Activated CD8-positive, alpha-beta T cell treated with anti-CD3 and anti-CD28 coated beads for 36 hours (primary cell): ENCODE measurements around the gene LTA. TPM values are rescaled to one million over a fixed set of nuclear protein-coding genes. Genes with fewer than 3 reads are reported as not detected.

ENCODE experiments used
- ATAC-seq: fragments of 200-7000 bp; cut with Tn5 transposase; one replicate; pipeline ENCODE4 v1.10.0; 2021; ENCODE audit warnings: mild to moderate bottlenecking, moderate library complexity
- CTCF ChIA-PET: fragments of 350-600 bp; sonication (Branson Sonifier 250); formaldehyde crosslinking; loops from one replicate; lab custom pipeline; 2021; ENCODE audit warnings: antibody characterized with exemption; lab: Charles Lee
- POLR2A ChIA-PET: fragments of 350-600 bp; sonication (Branson Sonifier 250); formaldehyde crosslinking; loops from one replicate; lab custom pipeline; 2021; ENCODE audit warnings: antibody characterized with exemption; lab: Charles Lee
- DNase-seq: peaks from one replicate; pipeline ENCODE4 v3.0.0-alpha.2; 2020
- H3K27ac Mint-ChIP-seq: one replicate; pipeline ENCODE4 v1.8.0; 2021; ENCODE audit warnings: mild to moderate bottlenecking, mixed read lengths
- H3K27me3 Mint-ChIP-seq: one replicate; pipeline ENCODE4 v1.8.0; 2021; ENCODE audit warnings: mixed read lengths
- H3K36me3 Mint-ChIP-seq: one replicate; pipeline ENCODE4 v1.8.0; 2021; ENCODE audit warnings: low read depth, mixed read lengths
- H3K4me1 Mint-ChIP-seq: one replicate; pipeline ENCODE4 v1.8.0; 2021; ENCODE audit warnings: low read depth, mixed read lengths
- H3K4me3 Mint-ChIP-seq: one replicate; pipeline ENCODE4 v1.8.0; 2021; ENCODE audit warnings: mild to moderate bottlenecking, moderate library complexity, mixed read lengths
- H3K9me3 Mint-ChIP-seq: one replicate; pipeline ENCODE4 v1.8.0; 2021; ENCODE audit warnings: mixed read lengths
- intact Hi-C: fragments of 100-400 bp; cut with micrococcal nuclease; formaldehyde crosslinking; loops from one replicate; pipeline ENCODE4 v1.10.0; 2022
- total RNA-seq, 2 experiments: library from RNA; stranded (reverse); gene quantifications; one replicate each; pipeline ENCODE4 v1.2.3, GENCODE V29; 2021
- TF ChIP-seq, protein P1 (sequence below): fragments of 200-600 bp; IDR thresholded peaks from one replicate; pipeline ENCODE4 v1.8.0; 2022; ENCODE audit warnings: antibody characterized with exemption, mild to moderate bottlenecking

LTA gene
- 100 to 1,000 TPM; 713 to 724 TPM for total RNA-seq

DNA sequence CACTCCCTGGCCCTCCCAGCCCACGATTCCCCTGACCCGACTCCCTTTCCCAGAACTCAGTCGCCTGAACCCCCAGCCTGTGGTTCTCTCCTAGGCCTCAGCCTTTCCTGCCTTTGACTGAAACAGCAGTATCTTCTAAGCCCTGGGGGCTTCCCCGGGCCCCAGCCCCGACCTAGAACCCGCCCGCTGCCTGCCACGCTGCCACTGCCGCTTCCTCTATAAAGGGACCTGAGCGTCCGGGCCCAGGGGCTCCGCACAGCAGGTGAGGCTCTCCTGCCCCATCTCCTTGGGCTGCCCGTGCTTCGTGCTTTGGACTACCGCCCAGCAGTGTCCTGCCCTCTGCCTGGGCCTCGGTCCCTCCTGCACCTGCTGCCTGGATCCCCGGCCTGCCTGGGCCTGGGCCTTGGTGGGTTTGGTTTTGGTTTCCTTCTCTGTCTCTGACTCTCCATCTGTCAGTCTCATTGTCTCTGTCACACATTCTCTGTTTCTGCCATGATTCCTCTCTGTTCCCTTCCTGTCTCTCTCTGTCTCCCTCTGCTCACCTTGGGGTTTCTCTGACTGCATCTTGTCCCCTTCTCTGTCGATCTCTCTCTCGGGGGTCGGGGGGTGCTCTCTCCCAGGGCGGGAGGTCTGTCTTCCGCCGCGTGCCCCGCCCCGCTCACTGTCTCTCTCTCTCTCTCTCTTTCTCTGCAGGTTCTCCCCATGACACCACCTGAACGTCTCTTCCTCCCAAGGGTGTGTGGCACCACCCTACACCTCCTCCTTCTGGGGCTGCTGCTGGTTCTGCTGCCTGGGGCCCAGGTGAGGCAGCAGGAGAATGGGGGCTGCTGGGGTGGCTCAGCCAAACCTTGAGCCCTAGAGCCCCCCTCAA is at the start of gene LTA:
LTA (plus strand) TSS at position 249 of the 871 bp plus-strand sequence; CDS start at position 703, 454 bp downstream.
- intact Hi-C loops, result no loop called here
- Mint-ChIP-seq H3K9me3 (no peaks in the 10 kb centered on the region), H3K4me3 (peak within 1 kb of the TSS; percentile 96), H3K4me1 (peaks cover 66% of the 10 kb centered on the region), H3K36me3 (peaks cover 48% of the 10 kb centered on the region), H3K27me3 (no peaks in the 10 kb centered on the region), H3K27ac (peak within 1 kb of the TSS; percentile 97)
- TF ChIP-seq, protein P1, sequence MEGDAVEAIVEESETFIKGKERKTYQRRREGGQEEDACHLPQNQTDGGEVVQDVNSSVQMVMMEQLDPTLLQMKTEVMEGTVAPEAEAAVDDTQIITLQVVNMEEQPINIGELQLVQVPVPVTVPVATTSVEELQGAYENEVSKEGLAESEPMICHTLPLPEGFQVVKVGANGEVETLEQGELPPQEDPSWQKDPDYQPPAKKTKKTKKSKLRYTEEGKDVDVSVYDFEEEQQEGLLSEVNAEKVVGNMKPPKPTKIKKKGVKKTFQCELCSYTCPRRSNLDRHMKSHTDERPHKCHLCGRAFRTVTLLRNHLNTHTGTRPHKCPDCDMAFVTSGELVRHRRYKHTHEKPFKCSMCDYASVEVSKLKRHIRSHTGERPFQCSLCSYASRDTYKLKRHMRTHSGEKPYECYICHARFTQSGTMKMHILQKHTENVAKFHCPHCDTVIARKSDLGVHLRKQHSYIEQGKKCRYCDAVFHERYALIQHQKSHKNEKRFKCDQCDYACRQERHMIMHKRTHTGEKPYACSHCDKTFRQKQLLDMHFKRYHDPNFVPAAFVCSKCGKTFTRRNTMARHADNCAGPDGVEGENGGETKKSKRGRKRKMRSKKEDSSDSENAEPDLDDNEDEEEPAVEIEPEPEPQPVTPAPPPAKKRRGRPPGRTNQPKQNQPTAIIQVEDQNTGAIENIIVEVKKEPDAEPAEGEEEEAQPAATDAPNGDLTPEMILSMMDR, result no peak
- ATAC-seq (peak; percentile 58), DNase-seq (peak; percentile 92)
- ChIA-PET POLR2A (interaction anchor here (0.9 to 35.7 kb wide), 5 partner anchors 2 to 166 kb away, joined by 3 to 1181 read pairs (median 97); partner anchors contain the start of genes DDX39B, LST1, LTA and LTB), CTCF (interaction anchor here (1.0 to 56.2 kb wide), 7 partner anchors 9 to 80 kb away, joined by 3 to 2542 read pairs (median 7); partner anchors contain the start of genes ATP6V1G2, DDX39B, LST1 and LTA)

DNA sequence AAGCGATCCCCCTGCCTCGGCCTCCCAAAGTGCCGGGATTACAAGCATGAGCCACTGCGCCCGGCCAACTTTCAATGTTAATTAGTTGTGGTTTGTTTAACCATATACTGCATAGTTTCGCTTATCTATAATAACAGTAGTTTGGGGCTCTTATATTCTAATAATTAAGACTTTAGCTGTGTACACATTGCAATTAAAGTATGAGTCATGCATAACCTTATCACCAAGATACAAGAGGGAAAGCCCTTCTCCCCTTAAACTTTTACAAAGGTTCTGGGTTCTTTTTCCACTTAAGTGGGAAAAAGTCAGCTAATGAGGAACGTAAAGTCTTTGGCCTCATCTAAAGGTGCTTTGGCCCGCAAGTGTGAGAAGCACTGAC is 46.5 kb upstream of the LTA start:
- H3K4me1 Mint-ChIP-seq, result no peaks in the 10 kb centered on the region
- H3K9me3 Mint-ChIP-seq, result no peaks in the 10 kb centered on the region
- ATAC-seq (no peak), DNase-seq (no peak)
- CTCF ChIA-PET, result interaction anchor here (1.3 kb wide), 1 partner anchor 83 kb away, joined by 5 read pairs; no protein-coding TSS in a partner anchor
- no peak overlapping the region for H3K27ac Mint-ChIP-seq
- POLR2A ChIA-PET, result interaction anchor here (2.3 kb wide), 1 partner anchor 15 kb away, joined by 7 read pairs; the partner anchor contains the start of gene DDX39B
- H3K36me3 Mint-ChIP-seq, result peaks cover 9% of the 10 kb centered on the region
- TF ChIP-seq, protein P1, result no peak
- no peak overlapping the region for H3K4me3 Mint-ChIP-seq
- intact Hi-C loops, result no loop called here
- peaks cover 2% of the 10 kb centered on the region for H3K27me3 Mint-ChIP-seq

- Mint-ChIP-seq H3K27me3 (peaks cover 2% of the 10 kb centered on the region), H3K36me3 (peaks cover 14% of the 10 kb centered on the region), H3K4me1 (no peaks in the 10 kb centered on the region), H3K4me3 (no peak overlapping the region), H3K27ac (no peak overlapping the region), H3K9me3 (no peaks in the 10 kb centered on the region)
- intact Hi-C loops, result no loop called here
- ATAC-seq, result peak; percentile 17
- ChIA-PET POLR2A (interaction anchor here (2.3 kb wide), 1 partner anchor 15 kb away, joined by 7 read pairs; the partner anchor contains the start of gene DDX39B), CTCF (no interaction called here)
- TF ChIP-seq, protein P1, result no peak
- no peak for DNase-seq
These were observed 46.0 kb upstream of the LTA start for GRCh38 chr6:31525932-31526591.

DNA sequence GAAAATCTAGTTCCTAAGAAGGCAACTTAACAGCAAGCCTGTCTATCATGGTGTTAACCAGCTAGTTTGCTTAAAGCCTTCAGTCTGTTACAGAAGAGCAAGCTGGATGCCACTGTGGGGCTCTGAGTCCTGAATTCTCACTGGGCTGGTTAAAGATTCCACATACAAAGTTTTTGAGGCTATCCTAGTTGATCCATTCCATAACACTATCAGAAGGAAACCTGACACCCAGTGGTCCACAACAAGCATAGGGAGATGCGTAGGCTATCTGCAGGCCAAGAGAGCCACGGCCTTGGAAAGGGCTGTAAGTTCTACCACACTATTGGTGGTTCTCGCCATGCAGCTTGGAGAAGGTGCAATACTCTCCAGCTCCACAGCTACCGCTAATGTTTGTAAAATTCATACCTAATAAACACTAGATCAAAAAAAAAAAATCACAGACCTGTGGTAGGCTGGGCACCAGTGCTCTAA is 43.7 kb upstream of the LTA start:
- CTCF ChIA-PET, result interaction anchor here (0.9 kb wide), 1 partner anchor 31 kb away, joined by 4 read pairs; the partner anchor contains the start of gene MICB
- ATAC-seq, result no peak
- intact Hi-C loops, result no loop called here
- Mint-ChIP-seq H3K9me3 (no peaks in the 10 kb centered on the region), H3K4me1 (peaks cover 9% of the 10 kb centered on the region), H3K27ac (no peak overlapping the region), H3K36me3 (peaks cover 31% of the 10 kb centered on the region), H3K4me3 (no peak overlapping the region), H3K27me3 (no peaks in the 10 kb centered on the region)
- no peak for DNase-seq
- POLR2A ChIA-PET, result interaction anchor here (0.8 to 2.6 kb wide), 7 partner anchors 10 to 123 kb away, joined by 3 to 21 read pairs (median 6); partner anchors contain the start of genes DDX39B and MICB
- TF ChIP-seq, protein P1, result no peak
